ENCODE results near the gene CEP112.

- TF ChIP-seq EZH2 (IDR thresholded peaks at IDR 0.05): no peak
- no peak for TF ChIP-seq POLR2AphosphoS5 (IDR thresholded peaks at IDR 0.05; ENCODE audit: borderline replicate concordance, low read depth, low read length)
- no peak for TF ChIP-seq FOXP2 (optimal IDR thresholded peaks at IDR 0.05; ENCODE audit: control extremely low read depth, extremely low read length, insufficient read depth)
Measured at GRCh38 chr17:66142428-66142827, 49.5 kb downstream of the CEP112 start.

Data from SK-N-MC (cell line).